SH-SY5Y (cell line): Measurements from ENCODE around the gene PSTPIP1.

Experiments
- GATA2 ChIP-seq: IDR thresholded peaks from 2 replicates; pipeline ENCODE4 v1.6.1; 2011; ENCODE audit warnings: mild to moderate bottlenecking, low read depth, low read length
- GATA3 ChIP-seq: IDR thresholded peaks from 2 replicates; pipeline ENCODE4 v1.6.1; 2011; ENCODE audit warnings: low read depth, mild to moderate bottlenecking, low read length, moderate library complexity

GRCh38 chr15:77032052-77032646, 37.2 kb downstream of the PSTPIP1 start:
- TF ChIP-seq GATA3 = no peak
- TF ChIP-seq GATA2 = no peak
